Loucy (cell line): ENCODE results near the gene CD9.

ENCODE experiments used
- CTCF ChIP-seq: fragments of 200-600 bp; sonication (generic); conservative IDR thresholded peaks from 2 replicates; pipeline ENCODE4 v1.5.1; 2014; ENCODE audit warnings: mild to moderate bottlenecking, antibody characterized with exemption, low read length
- EZH2phosphoT487 ChIP-seq: fragments of 200-600 bp; IDR thresholded peaks from 2 replicates; pipeline ENCODE4 v1.6.1; 2018; ENCODE audit warnings: antibody characterized with exemption, mild to moderate bottlenecking, moderate library complexity, borderline replicate concordance

GRCh38 chr12:6178981-6179761, 21.0 kb upstream of the CD9 start:
- TF ChIP-seq CTCF = no peak
- TF ChIP-seq EZH2phosphoT487 = no peak
